Measurements from ENCODE around the gene CSF2.
"Not testable (repeated sequence)": the region's sequence is repeated elsewhere in the genome, so short reads cannot be mapped to it uniquely, and the experiment has no call there.

CSF2 gene

GRCh38 chr5:132087176-132087575 lies 13.6 kb downstream of the CSF2 start:
- no peak for DNase-seq (ENCODE audit: low read depth in 2 of 2)

DNA sequence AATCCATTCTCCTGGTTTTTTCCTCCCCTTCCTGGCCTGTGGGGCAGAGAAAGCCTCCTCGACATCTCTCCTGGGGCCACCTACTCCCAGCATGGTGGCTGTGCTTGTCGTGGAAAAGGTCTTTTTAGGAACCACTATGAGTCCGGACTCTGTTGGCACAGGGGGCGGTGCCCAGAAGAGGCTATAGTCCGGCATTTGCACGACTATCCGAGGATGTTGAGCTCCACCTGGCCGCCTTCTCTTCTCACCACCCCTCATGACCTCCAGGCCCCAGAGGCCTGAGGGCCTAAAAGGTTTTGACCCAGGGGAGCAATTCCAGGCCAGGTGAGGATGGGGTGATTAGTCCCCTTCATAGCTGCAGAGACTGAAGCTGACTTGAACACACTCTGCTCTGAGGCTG lies 14.1 kb downstream of the CSF2 start:
- DNase-seq (ENCODE audit: low read depth in 2 of 2), result no peak

DNA sequence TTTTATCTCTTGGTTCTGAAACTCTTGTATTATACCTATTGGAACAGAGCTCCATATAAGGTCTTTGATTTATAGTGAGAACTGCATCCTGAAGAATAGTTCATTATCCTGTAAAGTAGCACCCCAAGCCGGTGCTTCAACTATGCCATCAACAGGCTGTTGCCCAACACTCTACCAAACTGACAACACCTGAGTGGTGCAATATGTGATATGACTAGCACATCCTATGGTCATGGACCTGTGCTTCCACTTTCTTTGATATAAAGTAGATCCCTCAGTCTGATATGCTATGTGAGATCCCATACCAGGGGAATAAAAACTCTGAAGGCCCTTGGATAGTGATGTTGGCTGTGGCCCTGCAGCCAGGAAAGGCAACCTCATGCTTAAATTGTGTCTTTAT lies 15.8 kb downstream of the CSF2 start:
- no peak for DNase-seq (ENCODE audit: low read depth in 2 of 2)

GRCh38 chr5:132090107-132090506 lies 16.5 kb downstream of the CSF2 start:
- DNase-seq (ENCODE audit: low read depth in 2 of 2), result no peak

- DNase-seq (ENCODE audit: low read depth in 2 of 2), result no peak
Observed at GRCh38 chr5:132093271-132093670, 19.7 kb downstream of the CSF2 start.

- DNase-seq (ENCODE audit: low read depth in 2 of 2), result no peak
Observed at GRCh38 chr5:132094393-132095076, 20.9 kb downstream of the CSF2 start.

- DNase-seq (ENCODE audit: low read depth in 2 of 2), result no peak
Observed at GRCh38 chr5:132095077-132095410, 21.5 kb downstream of the CSF2 start.

GRCh38 chr5:132095424-132095972 lies 21.9 kb downstream of the CSF2 start:
- DNase-seq (ENCODE audit: low read depth in 2 of 2), result no peak

DNA sequence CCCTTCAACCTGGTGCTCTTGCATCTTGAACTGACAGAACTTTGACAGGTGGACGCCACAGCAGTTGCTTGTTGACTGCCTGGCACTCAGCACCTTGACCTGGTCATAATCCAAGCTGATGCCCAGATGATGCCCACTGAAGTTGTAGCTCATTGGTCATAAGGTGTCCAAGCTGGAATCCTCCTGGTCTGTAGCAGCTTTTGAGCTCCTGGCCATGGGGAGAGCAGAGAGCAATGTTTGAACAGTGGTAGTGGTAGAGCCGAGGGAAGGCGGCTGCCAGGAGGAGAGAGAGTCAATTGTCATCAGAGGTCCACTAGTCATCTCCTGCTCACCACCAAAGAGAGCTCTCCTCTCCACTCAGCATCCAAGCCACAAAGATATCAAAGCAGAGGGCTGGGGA lies 23.3 kb downstream of the CSF2 start:
- DNase-seq (ENCODE audit: low read depth in 2 of 2), result no peak

DNA sequence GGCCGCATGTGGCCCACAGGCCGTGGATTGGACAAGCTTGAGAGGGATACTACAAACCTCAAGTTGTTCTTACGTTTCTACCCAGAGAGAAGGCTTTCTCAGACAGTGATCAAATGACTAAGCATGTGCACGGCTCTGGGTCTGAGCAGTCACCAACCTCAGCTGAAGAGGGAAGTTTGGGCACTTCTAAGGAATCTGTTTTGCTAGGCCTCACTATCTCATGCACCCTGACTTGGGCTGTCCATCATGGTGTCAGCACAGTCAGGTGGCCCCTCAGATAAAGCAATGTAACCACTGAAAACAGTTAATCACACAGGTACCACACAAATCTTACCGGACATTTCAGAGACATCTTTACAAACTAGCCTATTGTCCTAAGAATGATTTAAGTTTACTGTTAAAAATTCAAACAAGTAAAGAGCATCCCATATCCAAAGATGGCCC lies 24.6 kb downstream of the CSF2 start:
- no peak for DNase-seq (ENCODE audit: low read depth in 2 of 2)

DNA sequence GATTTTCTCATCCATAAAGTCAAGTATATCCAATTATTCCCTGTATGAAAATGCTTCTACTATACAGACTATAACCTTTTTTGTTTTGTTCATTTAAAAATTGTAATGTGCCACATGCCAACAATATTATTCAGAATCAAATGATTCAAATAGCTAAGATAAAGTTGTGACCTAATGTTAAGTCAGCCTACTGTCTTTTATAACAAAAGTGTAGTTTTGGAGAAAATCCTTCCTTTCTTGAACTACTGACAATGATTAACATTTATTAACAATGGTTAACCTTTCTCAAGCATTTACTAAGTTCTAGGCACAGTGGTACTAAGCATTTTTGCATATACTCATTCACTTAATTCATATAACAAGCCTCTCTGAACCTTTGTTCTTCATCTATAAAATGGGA lies 25.0 kb downstream of the CSF2 start:
- no peak for DNase-seq (ENCODE audit: low read depth in 2 of 2)

DNA sequence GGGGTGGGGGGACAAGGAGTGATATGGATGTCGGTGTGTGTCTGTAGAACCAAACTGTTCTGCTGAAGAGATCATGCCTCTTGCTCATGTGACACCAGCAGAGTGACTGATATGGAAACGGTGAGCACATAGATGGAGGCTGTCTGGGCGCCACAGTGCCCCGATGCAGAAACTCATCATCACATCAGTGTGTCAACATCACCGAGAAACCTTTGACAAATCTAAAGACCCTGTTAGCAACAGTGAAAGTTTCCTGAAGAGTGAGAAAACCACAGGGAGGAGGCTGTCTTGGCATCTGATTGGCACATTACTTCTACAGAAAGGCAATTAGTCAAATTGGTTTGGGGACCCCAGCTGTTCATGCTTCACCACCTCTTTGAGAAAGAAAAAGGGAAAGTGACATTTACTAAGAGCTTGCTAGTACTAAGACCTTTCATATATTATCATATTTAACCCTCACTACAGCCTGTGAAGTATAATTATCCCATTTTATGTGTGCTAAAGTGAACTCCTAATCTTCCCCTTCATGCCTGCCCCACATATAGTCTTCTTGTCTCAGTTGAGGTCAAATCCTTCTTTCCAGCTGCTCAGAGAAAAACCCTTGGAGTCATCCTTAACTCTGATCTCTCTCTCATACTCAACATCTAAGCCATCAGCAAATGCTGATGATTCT lies 25.6 kb downstream of the CSF2 start:
- no peak for DNase-seq (ENCODE audit: low read depth in 2 of 2)

DNA sequence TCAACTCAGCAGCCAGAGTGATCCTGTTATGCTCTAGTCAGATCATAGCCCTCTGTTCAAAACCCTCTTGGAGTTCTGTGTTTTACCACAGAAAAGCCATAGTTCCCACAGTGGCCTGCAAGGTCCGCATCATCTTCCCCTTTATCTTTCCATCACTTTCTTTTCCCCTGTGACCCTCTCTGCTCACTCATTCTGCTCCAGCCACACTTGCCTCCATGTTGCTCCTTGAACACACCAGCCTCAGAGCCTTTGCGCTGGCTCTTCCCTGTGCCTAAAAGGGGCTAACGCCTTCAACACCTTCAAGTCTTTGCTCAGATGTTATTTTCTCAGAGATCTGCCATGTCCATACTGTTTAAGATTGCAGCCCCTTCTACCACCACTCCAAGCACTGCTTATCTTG lies 26.3 kb downstream of the CSF2 start:
- DNase-seq (ENCODE audit: low read depth in 2 of 2), result no peak

DNA sequence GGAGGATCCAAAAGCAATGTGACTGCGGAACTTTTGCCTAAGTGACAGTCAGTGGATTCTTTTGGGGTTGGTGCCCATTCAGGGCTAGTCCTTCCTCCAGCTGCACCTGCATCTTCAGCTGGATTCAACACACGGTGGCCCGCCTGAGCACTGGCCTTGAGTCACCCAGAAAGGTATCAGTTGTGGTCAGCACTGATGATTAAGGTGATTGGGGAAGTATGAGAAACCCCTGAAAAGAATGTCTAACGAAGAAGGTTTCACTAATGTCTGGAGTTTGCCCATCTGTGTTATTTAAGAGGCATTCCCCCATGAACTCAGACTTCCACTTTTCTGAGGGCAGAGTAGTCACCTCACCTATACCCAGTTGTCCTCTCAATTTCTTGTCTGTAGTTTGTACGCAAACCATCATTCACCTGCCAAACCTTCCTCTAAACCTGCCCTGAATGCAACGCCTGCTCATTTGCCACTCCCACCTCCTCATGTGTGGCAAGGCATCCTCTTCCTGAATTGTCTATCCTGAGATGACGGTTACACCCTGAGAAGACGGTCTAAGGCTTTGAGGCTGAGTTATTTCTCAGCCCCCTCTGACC lies 27.2 kb downstream of the CSF2 start:
- DNase-seq (ENCODE audit: low read depth in 2 of 2), result no peak

DNA sequence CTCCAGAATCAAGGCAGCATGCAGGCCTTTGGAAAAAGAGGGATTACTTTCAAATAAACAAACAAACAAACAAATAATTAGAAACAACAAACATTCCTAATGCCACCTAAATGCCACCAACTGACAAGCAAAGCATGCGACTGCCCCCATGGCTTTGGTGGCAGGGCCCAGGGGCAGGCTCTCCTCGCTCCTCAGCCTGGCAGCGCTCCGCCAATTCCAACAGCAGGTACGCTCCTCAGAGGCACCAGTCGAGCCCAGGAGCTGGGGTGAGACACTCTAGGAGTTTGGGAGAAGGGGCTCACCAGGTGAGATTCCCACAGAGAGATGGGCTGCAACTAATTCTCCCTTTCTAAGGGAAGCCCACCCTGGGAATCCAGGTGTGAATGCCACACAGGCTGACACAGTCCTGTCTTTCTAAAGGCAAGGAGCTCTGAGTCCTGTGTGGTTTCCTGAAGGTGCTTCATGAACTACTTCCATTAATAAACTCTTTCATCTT lies 27.8 kb downstream of the CSF2 start:
- no peak for DNase-seq (ENCODE audit: low read depth in 2 of 2)

GRCh38 chr5:132102101-132102701 lies 28.6 kb downstream of the CSF2 start:
- no peak for DNase-seq (ENCODE audit: low read depth in 2 of 2)

- DNase-seq (ENCODE audit: low read depth in 2 of 2), result no peak
Observed at GRCh38 chr5:132102944-132103331, 29.3 kb downstream of the CSF2 start.

DNA sequence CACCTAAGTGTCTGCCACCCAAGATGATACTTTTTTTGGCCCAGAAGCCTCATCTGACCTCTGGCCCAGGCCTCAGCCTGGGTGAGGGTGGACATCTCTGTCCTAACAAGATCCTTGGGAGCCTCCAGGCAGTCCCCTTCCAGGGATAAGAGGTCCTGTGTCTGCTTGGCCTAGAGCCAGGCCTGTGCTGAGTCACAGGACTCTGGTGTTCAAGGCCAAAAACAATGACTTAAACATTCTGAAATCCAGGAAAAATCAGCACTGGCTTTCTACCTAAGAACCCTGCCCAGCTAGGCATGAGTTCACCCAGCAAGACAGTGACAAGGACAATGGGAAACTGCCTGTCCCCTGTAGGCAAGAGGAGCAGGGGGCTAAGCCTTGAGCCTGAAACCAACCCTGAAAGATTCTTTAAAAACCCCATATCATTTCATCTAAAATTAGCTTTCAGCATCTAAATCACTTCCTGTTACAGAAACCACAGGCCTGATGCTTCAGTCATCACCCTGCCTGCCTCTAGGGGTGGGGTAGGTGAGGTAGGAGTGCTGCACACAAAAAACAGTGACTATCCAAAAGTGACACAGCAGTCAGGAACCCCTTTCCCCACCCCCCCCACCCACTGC lies 29.9 kb downstream of the CSF2 start:
- peak; percentile 44 to 53 for DNase-seq (ENCODE audit: low read depth in 2 of 2)

- no peak for DNase-seq (ENCODE audit: low read depth in 2 of 2)
Observed at GRCh38 chr5:132103969-132104391, 30.4 kb downstream of the CSF2 start.

- DNase-seq (ENCODE audit: low read depth in 2 of 2), result no peak
Observed at GRCh38 chr5:132104556-132104955, 31.0 kb downstream of the CSF2 start.

DNA sequence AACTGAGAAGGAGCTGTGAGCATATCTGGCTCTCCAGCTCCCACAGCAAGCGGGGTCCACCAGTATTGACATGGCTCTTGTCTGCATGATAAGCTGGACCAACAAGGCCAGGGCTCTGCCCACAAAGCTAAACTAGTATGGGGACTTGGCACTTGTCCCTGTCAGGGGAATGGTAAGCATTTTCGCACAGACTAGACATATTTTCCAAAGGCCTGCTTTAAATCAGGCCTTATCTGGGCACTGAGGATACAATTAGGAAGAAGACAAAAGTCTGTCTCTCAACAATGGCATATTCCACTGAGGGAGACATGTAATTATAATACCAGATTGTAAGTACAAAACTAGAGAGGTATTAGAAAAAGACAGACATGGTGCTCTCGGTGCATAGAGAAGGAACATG lies 32.1 kb downstream of the CSF2 start:
- no peak for DNase-seq (ENCODE audit: low read depth in 2 of 2)

DNA sequence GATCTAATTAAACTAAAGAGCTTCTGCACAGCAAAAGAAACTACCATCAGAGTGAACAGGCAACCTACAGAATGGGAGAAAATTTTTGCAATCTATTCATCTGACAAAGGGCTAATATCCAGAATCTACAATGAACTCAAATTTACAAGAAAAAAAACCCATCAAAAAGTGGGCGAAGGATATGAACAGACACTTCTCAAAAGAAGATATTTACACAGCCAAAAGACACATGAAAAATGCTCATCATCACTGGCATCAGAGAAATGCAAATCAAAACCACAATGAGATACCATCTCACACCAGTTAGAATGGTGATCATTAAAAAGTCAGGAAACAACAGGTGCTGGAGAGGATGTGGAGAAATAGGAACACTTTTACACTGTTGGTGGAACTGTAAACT lies 34.9 kb downstream of the CSF2 start:
- not testable (repeated sequence) for DNase-seq (ENCODE audit: low read depth in 2 of 2)

All from stimulated activated CD8-positive, alpha-beta memory T cell treated with anti-CD3 and anti-CD28 coated beads, Interleukin-2, amount 100 ng/mL, for 1 hour (primary cell).